ENCODE data around the gene RHBDF1.

GRCh38 chr16:94918-95265, 22.5 kb upstream of the RHBDF1 start:
- TF ChIP-seq CTCF (IDR thresholded peaks at IDR 0.05) (no peak), ZSCAN20 (CRISPR knock-in tag; IDR thresholded peaks at IDR 0.05) (no peak), POLR2A (IDR thresholded peaks at IDR 0.05; ENCODE audit: low read length) (no peak), RAD21 (conservative IDR thresholded peaks at IDR 0.05 in 1 of 2, IDR thresholded peaks at IDR 0.05 in 1 of 2) (no peak), RCOR1 (IDR thresholded peaks at IDR 0.05; ENCODE audit: low read depth, low read length) (no peak)
